NT2/D1 (cell line): ENCODE measurements around the gene SMOC2.

ENCODE experiments used
- DNase-seq: peaks from one replicate; pipeline ENCODE4 v3.0.0-alpha.2; 2011; ENCODE audit warnings: low read depth, low spot score
- H3K27me3 ChIP-seq: 2 replicates; pipeline ENCODE4 v1.6.0; 2011; ENCODE audit warnings: mild to moderate bottlenecking; ENCODE audit not compliant: insufficient read length, insufficient read depth
- H3K36me3 ChIP-seq: 2 replicates; pipeline ENCODE4 v1.6.1; 2011; ENCODE audit warnings: mild to moderate bottlenecking, low read length, mixed read lengths; ENCODE audit not compliant: insufficient read depth, insufficient read length
- H3K4me1 ChIP-seq: 2 replicates; pipeline ENCODE4 v1.5.1; 2011; ENCODE audit not compliant: insufficient read depth, insufficient read length
- H3K4me3 ChIP-seq: 2 replicates; pipeline ENCODE4 v1.5.1; 2011; ENCODE audit warnings: low read depth; ENCODE audit not compliant: insufficient read length
- H3K9ac ChIP-seq: 2 replicates; pipeline ENCODE4 v1.6.0; 2011; ENCODE audit warnings: low read depth; ENCODE audit not compliant: insufficient read length
- H3K9me3 ChIP-seq: 2 replicates; pipeline ENCODE4 v1.5.1; 2011; ENCODE audit warnings: mild to moderate bottlenecking, low read length; ENCODE audit not compliant: insufficient read depth
- SUZ12 ChIP-seq: IDR thresholded peaks from 2 replicates; pipeline ENCODE4 v1.6.1; 2011; ENCODE audit not compliant: insufficient read length, insufficient read depth; ENCODE audit errors: extremely low read depth
- YY1 ChIP-seq: IDR thresholded peaks from 2 replicates; pipeline ENCODE4 v1.6.1; 2011; ENCODE audit not compliant: insufficient read length, insufficient read depth
- ZNF274 ChIP-seq: IDR thresholded peaks from 2 replicates; pipeline ENCODE4 v1.6.1; 2011; ENCODE audit warnings: mild to moderate bottlenecking, low read depth, low read length

Gene SMOC2

DNA sequence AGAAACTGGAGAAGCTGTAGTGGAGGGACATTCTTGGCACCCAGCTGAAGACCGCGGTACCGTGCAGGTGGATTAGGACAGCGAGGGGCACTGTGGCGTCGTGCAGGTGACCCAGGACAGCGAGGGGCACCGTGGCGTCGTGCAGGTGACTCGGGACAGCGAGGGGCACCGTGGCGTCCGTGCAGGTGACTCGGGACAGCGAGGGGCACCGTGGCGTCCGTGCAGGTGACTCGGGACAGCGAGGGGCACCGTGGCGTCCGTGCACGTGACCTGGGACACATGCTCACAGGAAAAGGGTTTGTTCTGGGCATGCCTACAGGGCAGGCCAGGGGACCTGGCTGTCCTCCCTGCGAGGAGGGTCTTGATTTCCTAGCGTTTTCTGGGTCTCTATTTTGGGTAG lies 29.2 kb upstream of the SMOC2 start:
- H3K36me3 ChIP-seq: no peaks in the 10 kb centered on the region
- H3K27me3 ChIP-seq: no peaks in the 10 kb centered on the region
- no peak overlapping the region for H3K9ac ChIP-seq
- DNase-seq: no peak
- no peak for TF ChIP-seq YY1
- TF ChIP-seq SUZ12: no peak
- TF ChIP-seq ZNF274: no peak
- no peaks in the 10 kb centered on the region for H3K9me3 ChIP-seq
- H3K4me1 ChIP-seq: no peaks in the 10 kb centered on the region
- H3K4me3 ChIP-seq: no peak overlapping the region

DNA sequence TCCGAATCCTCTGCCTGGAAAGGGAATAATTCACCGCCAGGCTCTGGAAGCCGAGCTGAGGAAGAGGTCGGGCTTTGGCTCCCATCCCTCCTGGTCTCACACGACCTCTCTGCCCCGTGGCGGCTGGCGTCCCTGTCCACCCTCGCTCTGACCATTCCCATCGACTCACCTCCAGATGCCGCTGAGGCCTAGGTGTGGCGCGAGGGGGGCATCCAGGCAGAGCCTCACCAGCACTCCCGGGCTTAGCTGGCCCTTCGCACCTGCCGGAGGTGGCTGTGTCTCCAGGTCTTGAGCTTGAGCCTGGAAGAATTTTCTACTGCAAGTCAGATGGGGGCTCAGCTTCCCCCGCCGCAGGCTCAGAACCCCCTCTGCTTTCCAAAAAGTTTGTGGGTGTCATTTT lies 28.5 kb upstream of the SMOC2 start:
- no peaks in the 10 kb centered on the region for H3K4me1 ChIP-seq
- no peak for DNase-seq
- no peaks in the 10 kb centered on the region for H3K36me3 ChIP-seq
- no peak overlapping the region for H3K9ac ChIP-seq
- no peaks in the 10 kb centered on the region for H3K27me3 ChIP-seq
- no peak overlapping the region for H3K4me3 ChIP-seq
- H3K9me3 ChIP-seq: no peaks in the 10 kb centered on the region
- TF ChIP-seq SUZ12: no peak
- no peak for TF ChIP-seq ZNF274
- TF ChIP-seq YY1: no peak

DNA sequence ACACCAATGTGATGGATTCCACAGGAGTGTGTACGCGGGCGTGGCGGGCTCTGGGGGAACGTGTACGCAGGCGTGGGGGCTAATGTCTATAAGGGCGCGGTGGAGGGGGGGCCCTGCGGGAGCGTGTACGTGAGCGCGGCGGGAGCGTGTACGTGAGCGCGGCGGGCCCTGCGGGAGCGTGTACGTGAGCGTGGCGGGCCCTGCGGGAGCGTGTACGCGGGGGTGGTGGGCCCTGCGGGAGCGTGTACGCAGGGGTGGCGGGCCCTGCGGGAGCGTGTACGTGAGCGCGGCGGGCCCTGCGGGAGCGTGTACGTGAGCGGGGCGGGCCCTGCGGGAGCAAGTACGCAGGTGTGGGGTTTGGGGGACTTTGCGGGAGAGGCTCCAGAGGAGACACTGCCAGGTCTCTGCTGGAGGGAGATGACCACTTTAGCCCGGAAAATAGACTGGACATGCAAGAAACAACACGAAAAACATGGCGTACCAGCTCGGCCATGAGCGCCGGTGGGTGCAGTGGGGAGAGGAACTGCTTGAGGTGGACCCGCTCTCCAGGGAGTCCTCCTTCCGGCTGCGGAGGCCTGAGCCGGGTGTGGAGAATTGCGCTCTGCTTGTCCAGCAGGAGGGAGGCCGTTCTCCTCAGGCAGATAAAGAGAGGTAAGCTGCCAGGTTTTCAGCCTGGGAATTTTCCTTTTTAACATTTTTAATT lies 27.8 kb upstream of the SMOC2 start:
- no peak for TF ChIP-seq YY1
- TF ChIP-seq SUZ12: no peak
- TF ChIP-seq ZNF274: no peak
- no peaks in the 10 kb centered on the region for H3K27me3 ChIP-seq
- H3K36me3 ChIP-seq: no peaks in the 10 kb centered on the region
- no peak overlapping the region for H3K4me3 ChIP-seq
- no peak for DNase-seq
- H3K9ac ChIP-seq: no peak overlapping the region
- H3K9me3 ChIP-seq: no peaks in the 10 kb centered on the region
- no peaks in the 10 kb centered on the region for H3K4me1 ChIP-seq

DNA sequence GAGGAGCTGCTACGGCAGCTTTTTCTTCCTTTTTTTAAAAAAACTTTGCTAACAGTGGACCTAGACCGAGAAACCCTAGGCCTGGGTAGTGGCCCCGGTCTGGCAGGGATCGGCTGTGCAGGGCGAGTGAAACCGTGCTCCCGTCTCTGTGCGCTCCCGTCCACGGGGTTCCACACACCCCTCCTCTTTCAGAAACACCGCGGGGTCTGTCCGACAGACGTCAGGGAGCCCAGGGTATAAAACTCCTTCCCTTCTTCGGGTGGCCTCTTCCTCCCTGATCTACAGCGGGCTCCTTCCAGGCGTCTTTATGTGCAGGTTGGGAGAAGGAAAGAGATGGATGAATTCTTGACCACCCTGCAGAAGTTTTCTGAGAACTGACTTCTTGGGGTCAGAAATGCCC lies 27.1 kb upstream of the SMOC2 start:
- Histone ChIP-seq H3K36me3 (no peaks in the 10 kb centered on the region), H3K9me3 (no peaks in the 10 kb centered on the region), H3K9ac (no peak overlapping the region), H3K4me3 (no peak overlapping the region), H3K4me1 (no peaks in the 10 kb centered on the region), H3K27me3 (no peaks in the 10 kb centered on the region)
- TF ChIP-seq ZNF274: no peak
- no peak for TF ChIP-seq SUZ12
- no peak for TF ChIP-seq YY1
- no peak for DNase-seq

DNA sequence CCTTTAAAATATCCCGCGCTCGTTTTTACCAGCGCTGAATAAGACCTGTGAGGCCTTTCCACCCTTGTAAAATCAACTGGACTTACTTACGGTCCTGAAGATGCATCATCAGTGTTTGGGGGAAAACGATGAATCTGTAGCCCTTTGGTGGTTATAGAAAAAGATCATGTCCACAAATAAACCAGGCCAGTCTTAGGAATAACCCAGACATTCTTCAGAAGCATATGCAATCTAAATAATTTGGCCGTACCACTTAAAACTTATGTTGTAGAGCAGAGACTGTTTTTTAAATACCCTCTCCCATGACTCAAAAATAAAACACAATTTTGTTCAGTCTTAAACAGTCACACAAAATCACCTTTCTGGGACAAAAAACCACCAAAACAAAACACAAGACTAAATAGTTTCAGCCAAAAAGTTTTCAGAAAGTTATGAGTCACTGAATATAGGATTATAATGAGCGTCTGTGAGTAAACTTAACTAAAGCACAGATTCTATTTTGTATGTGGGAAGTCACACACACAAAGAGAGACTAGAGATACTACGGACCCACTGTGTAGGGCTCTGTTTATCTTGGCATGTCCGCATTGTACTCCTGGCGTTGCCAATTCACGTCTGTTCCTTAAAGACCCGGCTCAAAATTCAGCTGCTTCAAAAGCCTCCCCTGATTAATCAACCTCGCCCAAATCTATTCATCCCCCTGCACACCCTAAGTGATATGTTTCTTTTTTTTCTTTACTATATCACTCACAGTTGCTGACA lies 26.5 kb upstream of the SMOC2 start:
- H3K27me3 ChIP-seq: no peaks in the 10 kb centered on the region
- H3K4me3 ChIP-seq: no peak overlapping the region
- no peak for TF ChIP-seq SUZ12
- no peak for TF ChIP-seq ZNF274
- no peak for TF ChIP-seq YY1

DNA sequence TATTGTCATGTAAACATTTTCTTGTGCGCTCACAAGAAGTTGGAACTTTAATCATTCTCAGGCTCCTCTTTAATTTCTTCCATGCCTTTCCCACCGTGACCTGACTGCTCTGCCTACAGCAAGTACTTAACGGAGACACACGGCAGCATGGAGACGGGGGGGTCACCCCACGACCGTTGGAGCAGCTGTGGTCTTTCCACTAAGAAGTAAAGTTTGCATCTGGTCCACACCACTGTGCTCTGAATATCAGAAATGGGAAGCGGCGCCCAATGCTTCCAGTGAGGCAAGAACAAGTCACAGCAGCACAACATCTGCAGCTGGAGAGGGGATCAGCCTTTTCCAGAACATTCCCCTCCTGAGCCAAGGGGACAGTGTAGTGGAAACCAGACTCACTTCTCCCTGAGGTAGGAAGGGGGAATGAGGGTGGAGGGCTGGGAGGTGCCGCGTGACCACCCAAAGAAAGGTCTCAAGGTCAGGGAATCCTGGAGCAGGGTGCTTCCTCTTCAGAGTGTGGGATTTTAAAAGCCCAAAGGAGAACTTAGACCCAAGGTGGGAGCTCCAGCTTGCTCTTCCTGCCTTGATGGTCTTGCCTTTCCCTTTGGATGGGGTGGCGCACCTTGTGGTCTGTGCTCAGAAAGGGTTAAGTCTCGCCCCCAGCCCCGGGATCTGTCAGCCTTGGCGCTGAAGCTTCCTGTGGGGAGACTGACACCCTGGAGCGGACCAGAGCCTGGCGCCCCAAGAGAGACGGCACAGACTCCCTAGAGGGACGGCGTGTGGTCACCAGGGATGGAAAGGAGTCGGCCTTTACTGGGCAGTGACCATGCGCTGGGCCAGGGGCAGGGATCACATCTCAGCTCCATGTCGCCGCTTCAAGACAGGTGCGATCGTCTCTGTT lies 25.6 kb upstream of the SMOC2 start:
- TF ChIP-seq YY1 (no peak), ZNF274 (no peak), SUZ12 (no peak)
- Histone ChIP-seq H3K27me3 (no peaks in the 10 kb centered on the region), H3K9me3 (no peaks in the 10 kb centered on the region), H3K4me3 (no peak overlapping the region), H3K4me1 (no peaks in the 10 kb centered on the region), H3K36me3 (no peaks in the 10 kb centered on the region), H3K9ac (no peak overlapping the region)
- DNase-seq: no peak

More for the DNA sequence above, 26.5 kb upstream of the SMOC2 start:
- Histone ChIP-seq H3K9ac (no peak overlapping the region), H3K4me1 (no peaks in the 10 kb centered on the region), H3K36me3 (no peaks in the 10 kb centered on the region), H3K9me3 (no peaks in the 10 kb centered on the region)
- no peak for DNase-seq
